GM12878 (cell line): ENCODE measurements around the gene CLDN9. TPM values are rescaled to one million over a fixed set of nuclear protein-coding genes. Genes with fewer than 3 reads are reported as not detected.

Experiments used
- ATAC-seq: fragments of 200-7000 bp; cut with Tn5 transposase; 3 replicates; pipeline ENCODE4 v1.9.1; 2020; ENCODE audit warnings: mild to moderate bottlenecking, moderate library complexity
- BruUV-seq: library from RNA; stranded (reverse); fragments of 400-500 nt; replicated peaks from 2 replicates; lab custom pipeline; 2021; lab: Mats Ljungman, UMichigan
- CTCF ChIA-PET: fragments of 300-600 bp; sonication (Branson Sonifier 250); formaldehyde crosslinking; extraction: SDS; loops from one replicate; lab custom pipeline; 2021; ENCODE audit warnings: inconsistent platforms; lab: Yijun Ruan, JAX
- POLR2A ChIA-PET: fragments of 350-600 bp; formaldehyde crosslinking; extraction: SDS; loops from one replicate; lab custom pipeline; 2021; ENCODE audit warnings: inconsistent platforms; lab: Charles Lee
- RAD21 ChIA-PET: fragments of 300-600 bp; sonication (Branson Sonifier 250); formaldehyde crosslinking; loops from one replicate; lab custom pipeline; 2023; ENCODE audit warnings: antibody characterized with exemption; ENCODE audit not compliant: unreplicated experiment; lab: Charles Lee
- SMC1A ChIA-PET: fragments of 300-600 bp; sonication (Branson Sonifier 250); formaldehyde crosslinking; loops from one replicate; lab custom pipeline; 2023; ENCODE audit not compliant: unreplicated experiment, uncharacterized antibody; lab: Charles Lee
- DNase-seq: peaks from one replicate; pipeline ENCODE4 v3.0.0-alpha.2; 2011; ENCODE audit warnings: low read depth, low spot score
- FAIRE-seq: peaks from 3 replicates; lab custom pipeline; 2011; peaks lifted over from hg19 to GRCh38; lab: Jason Lieb, UNC
- H2AFZ ChIP-seq: 2 replicates; pipeline ENCODE4 v1.6.0; 2011; ENCODE audit warnings: low read depth, low read length, control low read depth; ENCODE audit not compliant: control insufficient read depth
- H3K27ac ChIP-seq: 2 replicates; pipeline ENCODE4 v1.5.1; 2011; ENCODE audit warnings: control low read depth; ENCODE audit not compliant: control insufficient read depth, insufficient read depth
- H3K27me3 ChIP-seq, 2 experiments: replicated peaks in 1 of 2; 2 replicates each; pipeline versions ENCODE4 v1.6.0 to v1.6.1; 2011; ENCODE audit warnings: low read length in 1 of 2; ENCODE audit not compliant: control insufficient read depth in 2 of 2, insufficient read depth in 2 of 2
- H3K36me3 ChIP-seq, 2 experiments: 2 replicates each; pipeline ENCODE4 v1.5.1; 2011; ENCODE audit warnings: low read length in 1 of 2; ENCODE audit not compliant: control insufficient read depth in 2 of 2, insufficient read depth in 2 of 2
- H3K4me1 ChIP-seq: 2 replicates; pipeline ENCODE4 v1.6.1; 2011; ENCODE audit warnings: mild to moderate bottlenecking, low read length, moderate library complexity, mixed read lengths; ENCODE audit not compliant: control insufficient read depth, insufficient read depth
- H3K4me2 ChIP-seq: 2 replicates; pipeline ENCODE4 v1.6.0; 2011; ENCODE audit warnings: control low read depth; ENCODE audit not compliant: control insufficient read depth, insufficient read depth
- H3K4me3 ChIP-seq: fragments of 200-600 bp; sonication (generic); 2 replicates; pipeline ENCODE4 v1.5.1; 2016
- H3K79me2 ChIP-seq: 2 replicates; pipeline ENCODE4 v1.6.0; 2011; ENCODE audit warnings: low read length; ENCODE audit not compliant: control insufficient read depth, insufficient read depth
- H3K9ac ChIP-seq: 2 replicates; pipeline ENCODE4 v1.8.0; 2011; ENCODE audit warnings: low read length, control low read depth, mixed read lengths; ENCODE audit not compliant: control insufficient read depth, insufficient read depth
- H3K9me3 ChIP-seq: replicated peaks from 3 replicates; pipeline ENCODE4 v1.5.1; 2011; ENCODE audit warnings: mild to moderate bottlenecking, low read length; ENCODE audit not compliant: control insufficient read depth, insufficient read depth
- H4K20me1 ChIP-seq: 2 replicates; pipeline ENCODE4 v1.6.0; 2011; ENCODE audit not compliant: control insufficient read depth, insufficient read depth
- CBX3 ChIP-seq: fragments of 200-600 bp; sonication (generic); IDR thresholded peaks from 2 replicates; pipeline ENCODE4 v1.6.1; 2016; ENCODE audit warnings: low read depth, borderline replicate concordance
- IKZF1 ChIP-seq: fragments of 450-650 bp; conservative IDR thresholded peaks from 2 replicates; pipeline ENCODE4 v1.6.1; 2017; ENCODE audit warnings: antibody characterized with exemption, mild to moderate bottlenecking
- NFYB ChIP-seq: IDR thresholded peaks from 2 replicates; pipeline ENCODE4 v1.6.1; 2011; ENCODE audit warnings: low read depth, mild to moderate bottlenecking, low read length, improper control_type of control experiment, moderate library complexity; ENCODE audit not compliant: insufficient read depth
- PKNOX1 ChIP-seq: fragments of 450-650 bp; IDR thresholded peaks from 2 replicates; pipeline ENCODE4 v1.6.1; 2016; ENCODE audit warnings: mild to moderate bottlenecking
- POLR2A ChIP-seq: IDR thresholded peaks from 2 replicates; pipeline ENCODE4 v1.6.1; 2011; ENCODE audit warnings: low read depth, mild to moderate bottlenecking, low read length
- RELB ChIP-seq: fragments of 450-650 bp; IDR thresholded peaks from 2 replicates; pipeline ENCODE4 v1.6.1; 2017; ENCODE audit warnings: low read depth, mild to moderate bottlenecking, moderate library complexity
- SREBF2 ChIP-seq: IDR thresholded peaks from 2 replicates; pipeline ENCODE4 v1.6.1; 2012; ENCODE audit warnings: mild to moderate bottlenecking, low read length
- TBL1XR1 ChIP-seq: IDR thresholded peaks from 2 replicates; pipeline ENCODE4 v1.6.1; 2012; ENCODE audit warnings: low read depth, low read length, improper control_type of control experiment
- ZNF592 ChIP-seq: fragments of 450-650 bp; IDR thresholded peaks from 2 replicates; pipeline ENCODE4 v1.6.1; 2017; ENCODE audit warnings: mild to moderate bottlenecking, moderate library complexity
- ZSCAN29 ChIP-seq: fragments of 450-650 bp; IDR thresholded peaks from 2 replicates; pipeline ENCODE4 v1.6.1; 2017; ENCODE audit warnings: mild to moderate bottlenecking, moderate library complexity
- WGBS: methylation state at CpG from one replicate; pipeline ENCODE4 v1.1.6; 2016; ENCODE audit warnings: low lambda C conversion rate; ENCODE audit not compliant: insufficient replicate concordance, insufficient coverage; ENCODE audit errors: missing lambda C conversion rate; 5-methylcytosine and 5-hydroxymethylcytosine counted together
- in situ Hi-C: fragments of 300-500 bp; cut with MboI; formaldehyde crosslinking; loops from 9 replicates; pipeline ENCODE4 v1.14.3; 2018; ENCODE audit warnings: mixed read lengths
- intact Hi-C: fragments of 100-400 bp; cut with micrococcal nuclease; formaldehyde crosslinking; loops from one replicate; pipeline ENCODE4 v1.14.2; 2022; ENCODE audit not compliant: unreplicated experiment
- polyA plus RNA-seq, 11 experiments: library from polyadenylated mRNA; depleted of rRNA in 4 of 11; unstranded in 6 of 11; stranded (reverse) in 5 of 11; fragments of >200 nt; fragmentation: Nextera tagmentation in 4 of 11; fragmentation: Illumina TruSeq in 1 of 11; extraction: Ambion mirVana in 4 of 11; extraction: Trizol in 1 of 11; gene quantifications; 1 replicate in 1 of 11; 2 replicates in 10 of 11; pipeline versions ENCODE4 v1.2.1 to v1.2.3, GENCODE V29; 2011 to 2016; ENCODE audit warnings: inconsistent platforms in 2 of 11, missing spikeins in 2 of 11, low read depth in 1 of 11
- total RNA-seq, 4 experiments: library from RNA; depleted of rRNA in 3 of 4; stranded (reverse); fragments of >200 nt in 3 of 4; fragmentation: Illumina TruSeq in 1 of 4; extraction: Trizol in 1 of 4; gene quantifications; 2 replicates each; pipeline versions ENCODE4 v1.2.1 to v1.2.3, GENCODE V29; 2013 to 2021

CLDN9 gene
- total and polyA plus RNA-seq, 10 of the 15 experiments (the other 5 are each of a cell fraction or from before 2014, with no cell fraction given) = not detected

- RAD21 ChIA-PET = no interaction called here
- POLR2A ChIA-PET = no interaction called here
- in situ Hi-C loops (no loop called here), intact Hi-C loops (no loop called here)
- Histone ChIP-seq H3K4me2 (no peak overlapping the region), H4K20me1 (no peaks in the 10 kb centered on the region), H3K36me3 (no peaks in the 10 kb centered on the region), H3K9ac (no peak overlapping the region), H3K4me1 (no peaks in the 10 kb centered on the region), H3K27ac (no peak overlapping the region), H3K27me3 (peaks cover 0 to 10% of the 10 kb centered on the region in 2 experiments), H3K9me3 (no peaks in the 10 kb centered on the region), H3K4me3 (no peak overlapping the region), H3K79me2 (no peaks in the 10 kb centered on the region), H2AFZ (no peak overlapping the region)
- BruUV-seq = no TSS peak
- CTCF ChIA-PET = interaction anchor here (0.6 to 1.3 kb wide), 4 partner anchors 8 to 20 kb away, joined by 3 to 4 read pairs (median 3); no protein-coding TSS in a partner anchor
- TF ChIP-seq POLR2A (no peak), IKZF1 (no peak), RELB (no peak), NFYB (no peak), CBX3 (no peak), PKNOX1 (no peak), ZNF592 (no peak), SREBF2 (no peak), ZSCAN29 (no peak), TBL1XR1 (no peak)
- 42% methylated on average over 12 of the region's 12 CpGs for WGBS
- no peak for DNase-seq
- FAIRE-seq = no peak
- SMC1A ChIA-PET = no interaction called here
- no peak for ATAC-seq
These were observed 1.4 kb downstream of the CLDN9 start for GRCh38 chr16:3013998-3014690.
